Measurements from ENCODE around the gene GALC.

- TF ChIP-seq CTCF (conservative IDR thresholded peaks at IDR 0.05; ENCODE audit: low read depth, low read length) (no peak), EZH2phosphoT487 (IDR thresholded peaks at IDR 0.05; ENCODE audit: borderline replicate concordance, low read length) (no peak)
These were observed 10.4 kb upstream of the GALC start for GRCh38 chr14:88003425-88003824.

Measured in PC-3 (cell line).